Neuronal stem cell (in vitro differentiated cells): ENCODE results near the gene TSC22D2.
A peak's percentile ranks its signal among the peaks of the same experiment; 100 is the strongest.

Experiments
- DNase-seq: peaks from one replicate; pipeline ENCODE4 v3.0.0-alpha.2; 2013; ENCODE audit warnings: low spot score
- H2AFZ ChIP-seq: one replicate; pipeline ENCODE4 v1.6.1; 2013; ENCODE audit warnings: mild to moderate bottlenecking, low read length, inconsistent platforms
- H2AK5ac ChIP-seq: 2 replicates; pipeline ENCODE4 v1.6.1; 2013; ENCODE audit warnings: low read depth, mild to moderate bottlenecking, inconsistent platforms, low read length, moderate library complexity, mixed read lengths
- H2BK120ac ChIP-seq: 2 replicates; pipeline ENCODE4 v1.6.1; 2013; ENCODE audit warnings: low read depth, mild to moderate bottlenecking, inconsistent platforms, low read length, moderate library complexity, mixed read lengths
- H2BK12ac ChIP-seq: one replicate; pipeline ENCODE4 v1.6.1; 2013; ENCODE audit warnings: low read length, inconsistent platforms
- H2BK15ac ChIP-seq: 2 replicates; pipeline ENCODE4 v1.6.1; 2013; ENCODE audit warnings: mild to moderate bottlenecking, low read length, inconsistent platforms, mixed read lengths
- H2BK5ac ChIP-seq: one replicate; pipeline ENCODE4 v1.6.1; 2013; ENCODE audit warnings: inconsistent platforms, mild to moderate bottlenecking, low read length, moderate library complexity
- H3K14ac ChIP-seq: one replicate; pipeline ENCODE4 v1.6.1; 2013; ENCODE audit warnings: low read length, inconsistent platforms
- H3K18ac ChIP-seq: 2 replicates; pipeline ENCODE4 v1.6.1; 2013; ENCODE audit warnings: low read length, inconsistent platforms
- H3K23ac ChIP-seq: 2 replicates; pipeline ENCODE4 v1.6.1; 2013; ENCODE audit warnings: low read depth, mild to moderate bottlenecking, mixed read lengths, low read length, inconsistent platforms; ENCODE audit not compliant: poor library complexity
- H3K27ac ChIP-seq: replicated peaks from 3 replicates; pipeline ENCODE4 v1.5.1; 2013; ENCODE audit warnings: low read length, inconsistent platforms
- H3K27me3 ChIP-seq, 3 experiments: 2 replicates each; pipeline ENCODE4 v1.6.1; 2013; ENCODE audit warnings: low read length in 3 of 3, mild to moderate bottlenecking in 2 of 3, inconsistent platforms in 1 of 3, low read depth in 1 of 3, mixed read lengths in 1 of 3, moderate library complexity in 1 of 3; ENCODE audit not compliant: control insufficient read depth in 3 of 3, insufficient read depth in 3 of 3
- H3K36me3 ChIP-seq, 2 donors: replicated peaks in 1 of 2; 2 replicates each; pipeline ENCODE4 v1.6.1; 2013; ENCODE audit warnings: low read length in 2 of 2; ENCODE audit not compliant: control insufficient read depth in 2 of 2, insufficient read depth in 2 of 2
- H3K4ac ChIP-seq: 2 replicates; pipeline ENCODE4 v1.6.1; 2013; ENCODE audit warnings: inconsistent platforms, mild to moderate bottlenecking, low read length, moderate library complexity
- H3K4me1 ChIP-seq, 2 donors: 1 replicate in 1 of 2; 2 replicates in 1 of 2; pipeline ENCODE4 v1.6.1; 2013; ENCODE audit warnings: low read length in 2 of 2, low read depth in 1 of 2; ENCODE audit not compliant: control insufficient read depth in 2 of 2, insufficient read depth in 1 of 2
- H3K4me2 ChIP-seq: one replicate; pipeline ENCODE4 v1.6.1; 2013; ENCODE audit warnings: mild to moderate bottlenecking, low read length, inconsistent platforms; ENCODE audit not compliant: insufficient read depth, poor library complexity, severe bottlenecking
- H3K4me3 ChIP-seq, 2 donors: 2 replicates each; pipeline ENCODE4 v1.5.1; 2013; ENCODE audit warnings: low read length in 2 of 2, mild to moderate bottlenecking in 2 of 2, inconsistent platforms in 1 of 2, moderate library complexity in 1 of 2
- H3K79me1 ChIP-seq: one replicate; pipeline ENCODE4 v1.6.1; 2013; ENCODE audit warnings: low read depth, mild to moderate bottlenecking, inconsistent platforms, low read length, moderate library complexity
- H3K9ac ChIP-seq: one replicate; pipeline ENCODE4 v1.6.1; 2013; ENCODE audit warnings: mild to moderate bottlenecking, low read depth, low read length, inconsistent platforms; ENCODE audit not compliant: poor library complexity
- H3K9me3 ChIP-seq, 2 donors: replicated peaks in 1 of 2; 2 replicates each; pipeline versions ENCODE3 to v1.6.1; 2013; ENCODE audit warnings: low read length in 2 of 2, mild to moderate bottlenecking in 2 of 2, inconsistent platforms in 1 of 2, low read depth in 1 of 2, mixed read lengths in 1 of 2, moderate library complexity in 1 of 2; ENCODE audit not compliant: control insufficient read depth in 2 of 2, insufficient read depth in 1 of 2
- H4K8ac ChIP-seq: one replicate; pipeline ENCODE4 v1.6.1; 2013; ENCODE audit warnings: low read depth, mild to moderate bottlenecking, inconsistent platforms, low read length, moderate library complexity
- H4K91ac ChIP-seq: one replicate; pipeline ENCODE4 v1.6.1; 2013; ENCODE audit warnings: low read length, low read depth, mild to moderate bottlenecking, inconsistent platforms; ENCODE audit not compliant: poor library complexity
- WGBS, 2 donors: extraction: QIAGEN DNeasy Blood & Tissue Kit; methylation state at CpG; one replicate each; pipeline ENCODE4 v1.1.7; 2013; ENCODE audit warnings: missing lambda C conversion rate in 2 of 2, mixed read lengths in 1 of 2; ENCODE audit not compliant: insufficient read length in 2 of 2, insufficient replicate concordance in 1 of 2; ENCODE audit errors: extremely low coverage in 2 of 2; 5-methylcytosine and 5-hydroxymethylcytosine counted together

TSC22D2 gene

GRCh38 chr3:150363420-150363819 lies 44.7 kb upstream of the TSC22D2 start:
- no peak overlapping the region for H2BK120ac ChIP-seq
- H3K4me3 ChIP-seq = no peak overlapping the region
- H2AFZ ChIP-seq = no peak overlapping the region
- H2AK5ac ChIP-seq = no peak overlapping the region
- no CpG with 5 or more reads among the region's 2 CpGs for WGBS, 2 donors
- no peaks in the 10 kb centered on the region for H3K27me3 ChIP-seq
- DNase-seq = no peak
- H4K91ac ChIP-seq = no peak overlapping the region
- H2BK5ac ChIP-seq = no peak overlapping the region
- no peak overlapping the region for H3K23ac ChIP-seq
- no peaks in the 10 kb centered on the region for H3K9me3 ChIP-seq
- H3K18ac ChIP-seq = no peak overlapping the region
- no peak overlapping the region for H2BK12ac ChIP-seq
- H3K4me2 ChIP-seq = no peak overlapping the region
- no peaks in the 10 kb centered on the region for H3K79me1 ChIP-seq
- no peak overlapping the region for H3K27ac ChIP-seq
- H2BK15ac ChIP-seq = no peak overlapping the region
- H3K14ac ChIP-seq = no peak overlapping the region
- no peak overlapping the region for H3K4ac ChIP-seq
- no peak overlapping the region for H4K8ac ChIP-seq
- no peaks in the 10 kb centered on the region for H3K4me1 ChIP-seq
- H3K9ac ChIP-seq = no peak overlapping the region
- H3K36me3 ChIP-seq = no peaks in the 10 kb centered on the region

DNA sequence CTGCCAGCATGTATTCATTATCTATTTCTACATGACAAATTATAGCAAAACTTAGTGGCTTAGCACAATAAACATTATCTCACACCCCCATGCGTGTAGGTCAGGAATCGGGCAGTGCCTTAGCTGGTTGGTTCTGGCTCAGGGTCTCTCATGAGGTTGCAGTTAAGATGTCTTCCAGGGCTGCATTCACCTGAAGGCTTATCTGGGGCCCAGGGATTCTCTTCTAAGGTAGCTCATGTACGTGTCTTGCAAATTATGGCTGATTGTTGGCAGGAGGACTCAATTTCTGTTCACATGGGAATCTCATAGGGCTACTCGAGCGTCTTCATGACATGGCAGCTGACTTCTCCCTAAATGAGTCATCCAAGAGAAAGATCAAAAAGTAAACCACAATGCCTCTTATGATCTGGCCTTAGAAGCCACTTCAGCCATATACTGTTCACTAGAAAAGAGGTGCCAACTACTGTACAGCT lies 42.9 kb upstream of the TSC22D2 start:
- H4K91ac ChIP-seq = no peak overlapping the region
- DNase-seq = no peak
- no peaks in the 10 kb centered on the region for H3K79me1 ChIP-seq
- H2AK5ac ChIP-seq = no peak overlapping the region
- H3K4me3 ChIP-seq = no peak overlapping the region
- no peaks in the 10 kb centered on the region for H3K4me1 ChIP-seq
- H3K4me2 ChIP-seq = no peak overlapping the region
- H4K8ac ChIP-seq = no peak overlapping the region
- H3K27me3 ChIP-seq = no peaks in the 10 kb centered on the region
- H2BK120ac ChIP-seq = no peak overlapping the region
- H3K9ac ChIP-seq = no peak overlapping the region
- H2BK12ac ChIP-seq = no peak overlapping the region
- no peak overlapping the region for H3K23ac ChIP-seq
- H3K27ac ChIP-seq = no peak overlapping the region
- H3K14ac ChIP-seq = no peak overlapping the region
- no peaks in the 10 kb centered on the region for H3K9me3 ChIP-seq
- no peak overlapping the region for H2BK15ac ChIP-seq
- H3K18ac ChIP-seq = no peak overlapping the region
- WGBS, 2 donors = no CpG with 5 or more reads among the region's 5 CpGs
- no peaks in the 10 kb centered on the region for H3K36me3 ChIP-seq
- no peak overlapping the region for H3K4ac ChIP-seq
- H2AFZ ChIP-seq = no peak overlapping the region
- no peak overlapping the region for H2BK5ac ChIP-seq

DNA sequence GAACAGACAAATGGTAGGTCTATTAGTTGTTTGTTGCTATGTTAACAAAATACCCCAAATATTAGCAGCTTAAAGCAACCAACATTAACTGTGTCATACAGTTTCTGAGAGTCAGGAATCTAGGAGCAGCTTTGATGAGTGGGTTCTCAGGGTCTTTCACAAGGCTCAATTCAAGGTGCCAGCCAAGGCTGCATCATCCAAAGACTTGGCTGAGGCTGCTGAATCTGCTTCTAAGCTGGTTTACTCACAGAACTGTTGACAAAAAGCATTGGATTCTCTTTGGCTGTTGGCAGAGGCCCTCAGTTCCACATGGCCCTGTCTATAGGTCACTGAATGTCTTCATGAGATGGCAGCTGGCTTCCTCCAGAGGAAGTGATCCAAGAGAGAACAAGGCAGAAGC lies 40.3 kb upstream of the TSC22D2 start:
- H3K27me3 ChIP-seq = no peaks in the 10 kb centered on the region
- no peak overlapping the region for H3K4me3 ChIP-seq
- H2BK12ac ChIP-seq = no peak overlapping the region
- H3K9ac ChIP-seq = no peak overlapping the region
- H3K4me1 ChIP-seq = peaks cover 4 to 12% of the 10 kb centered on the region in 2 donors
- H3K4me2 ChIP-seq = no peak overlapping the region
- no peak overlapping the region for H2AK5ac ChIP-seq
- H3K36me3 ChIP-seq = no peaks in the 10 kb centered on the region
- no peak overlapping the region for H3K18ac ChIP-seq
- no peaks in the 10 kb centered on the region for H3K9me3 ChIP-seq
- H2BK120ac ChIP-seq = no peak overlapping the region
- no peak overlapping the region for H3K27ac ChIP-seq
- no peak for DNase-seq
- no peak overlapping the region for H3K14ac ChIP-seq
- no peak overlapping the region for H4K8ac ChIP-seq
- no peak overlapping the region for H2BK5ac ChIP-seq
- no peak overlapping the region for H2BK15ac ChIP-seq
- peak overlapping the region; percentile 12 for H2AFZ ChIP-seq
- no peak overlapping the region for H3K23ac ChIP-seq
- H4K91ac ChIP-seq = no peak overlapping the region
- H3K4ac ChIP-seq = no peak overlapping the region
- H3K79me1 ChIP-seq = no peaks in the 10 kb centered on the region

- Histone ChIP-seq H3K27ac (peak overlapping the region; percentile 40), H3K23ac (no peak overlapping the region), H2BK120ac (no peak overlapping the region), H2BK5ac (no peak overlapping the region), H3K14ac (no peak overlapping the region), H3K9me3 (no peaks in the 10 kb centered on the region), H3K4me3 (peak overlapping the region; percentile 40 to 58), H3K18ac (no peak overlapping the region), H3K9ac (no peak overlapping the region), H3K79me1 (no peaks in the 10 kb centered on the region), H2AFZ (peak overlapping the region; percentile 76), H2BK12ac (no peak overlapping the region), H2AK5ac (no peak overlapping the region), H3K36me3 (no peaks in the 10 kb centered on the region), H3K4ac (no peak overlapping the region), H3K27me3 (no peaks in the 10 kb centered on the region), H4K8ac (no peak overlapping the region), H3K4me2 (no peak overlapping the region), H4K91ac (no peak overlapping the region), H3K4me1 (peaks cover 4 to 12% of the 10 kb centered on the region in 2 donors), H2BK15ac (no peak overlapping the region)
- no CpG with 5 or more reads among the region's 4 CpGs for WGBS, 2 donors
- DNase-seq = peak; percentile 63
Measured at GRCh38 chr3:150370122-150370602, 37.9 kb upstream of the TSC22D2 start.
